Loucy (cell line): ENCODE data around the gene TMEM52.

Source experiments
- CTCF ChIP-seq: fragments of 200-600 bp; sonication (generic); conservative IDR thresholded peaks from 2 replicates; pipeline ENCODE4 v1.5.1; 2014; ENCODE audit warnings: mild to moderate bottlenecking, antibody characterized with exemption, low read length
- EZH2phosphoT487 ChIP-seq: fragments of 200-600 bp; IDR thresholded peaks from 2 replicates; pipeline ENCODE4 v1.6.1; 2018; ENCODE audit warnings: antibody characterized with exemption, mild to moderate bottlenecking, moderate library complexity, borderline replicate concordance

DNA sequence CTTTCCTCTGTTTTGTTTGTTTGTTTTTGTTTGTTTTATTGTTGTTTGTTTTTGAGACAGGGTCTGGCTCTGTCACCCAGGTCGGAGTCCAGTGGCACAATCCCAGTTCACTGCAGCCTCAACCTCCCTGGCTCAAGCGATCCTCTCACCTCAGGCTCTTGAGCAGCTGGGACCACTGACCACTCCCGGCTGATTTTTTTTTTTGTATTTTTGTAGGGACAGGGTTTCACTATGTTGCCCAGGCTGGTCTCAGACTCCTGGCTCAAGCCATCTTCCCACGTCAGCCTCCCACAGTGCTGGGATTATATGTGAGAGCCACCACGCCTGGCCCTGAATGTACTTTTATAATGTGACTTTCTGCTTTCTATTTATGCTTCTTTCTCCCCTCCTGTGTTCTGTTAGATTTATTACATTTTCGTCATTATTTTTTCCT, 9.0 kb downstream of the TMEM52 start:
- TF ChIP-seq CTCF = no peak
- no peak for TF ChIP-seq EZH2phosphoT487
